ENCODE measurements around the gene ZFHX3.

Gene ZFHX3

DNA sequence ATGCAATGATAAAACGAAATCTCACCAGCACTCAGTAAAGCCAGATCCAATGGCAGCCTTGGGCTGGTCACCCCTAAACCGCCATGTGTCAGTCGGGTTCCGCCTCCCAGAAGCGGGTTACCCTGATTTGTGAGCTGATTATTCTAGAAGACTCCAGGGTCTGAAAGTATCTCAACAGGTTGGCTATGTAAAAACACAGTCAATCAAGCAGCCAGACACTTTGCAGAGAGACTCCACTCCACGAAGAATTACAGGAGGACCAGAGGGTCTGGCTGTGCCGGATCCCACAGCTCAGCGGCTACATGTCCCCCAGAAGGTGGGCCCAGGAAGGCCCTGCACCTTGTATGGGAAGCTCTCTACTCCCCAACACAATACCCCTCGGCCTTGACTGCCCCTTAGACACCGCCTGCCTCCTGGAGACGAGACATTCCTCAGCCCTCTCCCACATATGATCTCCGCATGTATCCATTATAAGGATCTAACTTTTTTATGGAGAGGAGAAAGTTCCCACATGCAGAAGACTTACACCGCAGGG, 23.3 kb downstream of the ZFHX3 start:
- no peak for DNase-seq (ENCODE audit: low read depth)
- in situ Hi-C loops (cut with HindIII; ENCODE audit: low sequenced_read_pairs), result no loop called here
- H3K4me3 ChIP-seq (ENCODE audit: low read depth, low read length), result no peak overlapping the region
- TF ChIP-seq, protein P1, sequence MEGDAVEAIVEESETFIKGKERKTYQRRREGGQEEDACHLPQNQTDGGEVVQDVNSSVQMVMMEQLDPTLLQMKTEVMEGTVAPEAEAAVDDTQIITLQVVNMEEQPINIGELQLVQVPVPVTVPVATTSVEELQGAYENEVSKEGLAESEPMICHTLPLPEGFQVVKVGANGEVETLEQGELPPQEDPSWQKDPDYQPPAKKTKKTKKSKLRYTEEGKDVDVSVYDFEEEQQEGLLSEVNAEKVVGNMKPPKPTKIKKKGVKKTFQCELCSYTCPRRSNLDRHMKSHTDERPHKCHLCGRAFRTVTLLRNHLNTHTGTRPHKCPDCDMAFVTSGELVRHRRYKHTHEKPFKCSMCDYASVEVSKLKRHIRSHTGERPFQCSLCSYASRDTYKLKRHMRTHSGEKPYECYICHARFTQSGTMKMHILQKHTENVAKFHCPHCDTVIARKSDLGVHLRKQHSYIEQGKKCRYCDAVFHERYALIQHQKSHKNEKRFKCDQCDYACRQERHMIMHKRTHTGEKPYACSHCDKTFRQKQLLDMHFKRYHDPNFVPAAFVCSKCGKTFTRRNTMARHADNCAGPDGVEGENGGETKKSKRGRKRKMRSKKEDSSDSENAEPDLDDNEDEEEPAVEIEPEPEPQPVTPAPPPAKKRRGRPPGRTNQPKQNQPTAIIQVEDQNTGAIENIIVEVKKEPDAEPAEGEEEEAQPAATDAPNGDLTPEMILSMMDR (IDR thresholded peaks at IDR 0.05; ENCODE audit: low read depth, low read length, missing control alignments), result no peak

DNA sequence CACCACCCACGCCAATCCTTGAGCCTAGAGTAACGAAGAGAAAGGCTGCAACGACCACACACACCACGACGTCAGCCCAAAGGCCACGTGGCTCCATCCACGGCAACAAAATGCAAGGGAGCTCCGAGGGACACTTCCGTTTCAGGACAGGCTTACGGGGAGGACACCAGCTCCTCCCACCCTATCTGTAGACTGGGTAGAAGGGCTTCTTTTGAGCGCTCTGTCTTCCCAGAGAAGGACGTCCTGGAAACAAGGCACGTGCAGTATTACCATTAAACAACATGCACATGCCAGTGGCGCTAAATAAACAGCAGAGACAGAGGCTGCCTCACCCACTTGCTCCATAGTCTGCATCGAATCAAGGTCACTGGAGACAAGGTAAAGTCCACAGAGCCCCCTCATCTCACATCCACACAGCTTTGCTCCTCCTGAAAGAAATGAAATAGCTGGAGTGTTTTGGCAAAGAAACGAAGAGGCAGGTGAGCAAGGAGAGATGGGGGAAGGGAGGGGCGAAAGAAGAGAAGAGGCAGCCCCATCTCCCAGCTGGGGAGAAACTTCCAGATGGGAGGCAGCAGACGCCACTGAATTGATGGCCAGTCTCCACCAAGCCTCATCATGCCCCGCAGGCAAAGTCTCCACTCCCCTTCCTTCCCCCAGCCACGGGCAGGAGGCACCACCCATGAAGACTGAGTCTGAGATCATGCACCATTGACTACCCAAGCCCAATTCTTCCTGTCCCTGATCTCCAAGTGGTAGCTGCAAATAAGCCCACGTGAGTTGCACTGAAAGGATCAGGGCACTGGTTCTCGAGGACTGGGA, 24.0 kb downstream of the ZFHX3 start:
- DNase-seq (ENCODE audit: low read depth), result no peak
- H3K4me3 ChIP-seq (ENCODE audit: low read depth, low read length), result no peak overlapping the region
- TF ChIP-seq, protein P1 (IDR thresholded peaks at IDR 0.05; ENCODE audit: low read depth, low read length, missing control alignments), result no peak
- in situ Hi-C loops (cut with HindIII; ENCODE audit: low sequenced_read_pairs), result no loop called here

DNA sequence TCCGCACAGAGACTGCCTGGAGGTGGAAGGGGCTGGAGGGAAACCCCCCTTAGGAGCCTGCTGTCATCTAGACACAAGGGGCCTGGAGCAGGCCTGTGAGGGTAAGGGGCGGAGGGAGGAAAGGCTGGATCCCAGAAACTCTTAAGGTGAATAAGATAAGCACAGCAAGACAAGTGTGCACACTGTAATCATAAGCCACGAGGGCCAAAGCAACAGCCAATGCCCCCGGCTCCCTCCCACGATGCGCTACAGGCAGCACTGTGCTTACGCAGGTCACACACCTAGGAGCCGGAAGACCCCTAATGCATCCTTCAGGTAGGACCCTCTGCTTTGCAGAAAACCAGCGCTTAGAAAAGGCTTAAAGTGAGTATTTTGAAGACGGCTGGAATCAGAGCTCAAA, 24.6 kb downstream of the ZFHX3 start:
- H3K4me3 ChIP-seq (ENCODE audit: low read depth, low read length), result no peak overlapping the region
- in situ Hi-C loops (cut with HindIII; ENCODE audit: low sequenced_read_pairs), result no loop called here
- no peak for DNase-seq (ENCODE audit: low read depth)
- TF ChIP-seq, protein P1 (IDR thresholded peaks at IDR 0.05; ENCODE audit: low read depth, low read length, missing control alignments), result no peak

DNA sequence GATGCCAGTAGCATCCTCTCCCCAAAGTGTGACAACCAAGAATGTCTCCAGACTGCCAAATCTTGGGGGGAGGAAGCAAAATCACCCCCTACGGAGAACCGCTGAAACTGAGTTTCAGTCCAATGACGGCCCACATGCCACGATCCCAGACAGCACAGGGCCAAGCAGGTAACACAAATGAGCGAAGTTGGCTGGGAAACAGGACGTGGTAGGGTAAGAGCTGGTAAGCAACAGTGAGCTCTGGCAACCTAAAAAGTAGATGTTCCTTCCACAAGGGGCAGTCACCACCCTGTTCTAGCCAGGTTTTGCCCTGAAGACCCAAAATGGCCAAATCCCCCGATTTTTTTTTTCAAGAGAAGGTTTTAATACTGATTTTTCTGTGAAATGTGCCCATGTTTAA, 25.4 kb downstream of the ZFHX3 start:
- no peak overlapping the region for H3K4me3 ChIP-seq (ENCODE audit: low read depth, low read length)
- no peak for DNase-seq (ENCODE audit: low read depth)
- in situ Hi-C loops (cut with HindIII; ENCODE audit: low sequenced_read_pairs), result no loop called here
- TF ChIP-seq, protein P1 (IDR thresholded peaks at IDR 0.05; ENCODE audit: low read depth, low read length, missing control alignments), result no peak

DNA sequence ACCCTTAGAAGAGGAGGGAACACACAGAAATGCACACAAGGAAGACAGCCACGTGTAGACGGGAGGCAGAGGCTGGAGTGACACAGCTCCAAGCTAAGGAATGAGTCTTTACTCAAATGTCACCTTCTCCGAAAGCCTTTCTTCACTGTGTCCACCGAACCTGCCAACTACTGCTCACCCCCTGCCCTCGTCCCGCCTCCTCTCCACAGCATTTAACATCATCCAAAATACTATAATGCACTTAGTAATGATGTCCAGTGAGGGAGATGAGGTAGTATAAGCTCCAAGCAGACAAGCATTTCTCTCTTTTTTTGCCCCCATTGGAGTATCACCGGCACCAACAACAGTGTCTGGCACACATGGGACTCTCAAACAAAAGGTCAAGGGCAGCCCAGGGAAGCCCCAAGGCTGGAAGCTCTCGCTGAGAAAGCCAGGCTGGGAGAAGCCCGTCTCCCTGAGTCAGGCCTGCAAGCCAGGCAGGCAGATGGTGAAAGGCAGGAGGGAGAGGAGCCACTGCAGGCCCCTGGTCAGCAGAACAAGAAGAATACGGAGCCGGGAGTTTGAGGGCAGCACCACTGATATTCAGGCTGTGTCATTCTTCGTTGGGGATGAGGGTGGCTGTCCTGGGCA, 25.9 kb downstream of the ZFHX3 start:
- DNase-seq (ENCODE audit: low read depth), result no peak
- in situ Hi-C loops (cut with HindIII; ENCODE audit: low sequenced_read_pairs), result no loop called here
- H3K4me3 ChIP-seq (ENCODE audit: low read depth, low read length), result no peak overlapping the region
- TF ChIP-seq, protein P1 (IDR thresholded peaks at IDR 0.05; ENCODE audit: low read depth, low read length, missing control alignments), result no peak

DNA sequence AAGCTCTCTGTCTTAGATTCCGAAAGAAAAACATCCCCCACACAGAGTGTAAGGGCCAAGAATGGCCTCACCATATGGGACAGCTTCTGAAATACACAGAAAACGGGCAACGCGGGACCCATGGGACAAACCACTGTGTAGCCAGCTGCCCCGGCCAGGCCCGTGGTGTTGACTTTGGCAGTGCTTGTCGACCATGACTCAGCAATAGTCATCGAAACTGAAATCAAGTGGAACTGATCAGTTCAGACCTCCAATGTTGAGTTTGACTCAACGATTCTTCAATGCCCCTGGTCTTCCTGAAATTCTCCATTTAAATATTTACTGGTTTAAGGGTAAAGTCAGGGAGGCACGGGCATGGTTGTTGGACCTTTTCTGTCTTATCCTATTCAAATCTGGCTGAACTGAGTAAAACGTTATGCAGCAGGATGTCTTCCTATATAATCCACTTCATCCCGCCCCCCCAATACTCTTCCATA, 27.5 kb downstream of the ZFHX3 start:
- TF ChIP-seq, protein P1 (IDR thresholded peaks at IDR 0.05; ENCODE audit: low read depth, low read length, missing control alignments), result no peak
- in situ Hi-C loops (cut with HindIII; ENCODE audit: low sequenced_read_pairs), result no loop called here
- H3K4me3 ChIP-seq (ENCODE audit: low read depth, low read length), result no peak overlapping the region
- peak; percentile 90 for DNase-seq (ENCODE audit: low read depth)

All from astrocyte of the cerebellum (primary cell).